GM04503 (cell line): ENCODE measurements around the gene DLG1.

Source experiments
- DNase-seq: peaks from one replicate; pipeline ENCODE4 v3.0.0-alpha.2; 2012; ENCODE audit warnings: low read depth

The DLG1 gene

GRCh38 chr3:197171481-197172067 lies 126.8 kb downstream of the DLG1 start:
- DNase-seq = no peak

DNA sequence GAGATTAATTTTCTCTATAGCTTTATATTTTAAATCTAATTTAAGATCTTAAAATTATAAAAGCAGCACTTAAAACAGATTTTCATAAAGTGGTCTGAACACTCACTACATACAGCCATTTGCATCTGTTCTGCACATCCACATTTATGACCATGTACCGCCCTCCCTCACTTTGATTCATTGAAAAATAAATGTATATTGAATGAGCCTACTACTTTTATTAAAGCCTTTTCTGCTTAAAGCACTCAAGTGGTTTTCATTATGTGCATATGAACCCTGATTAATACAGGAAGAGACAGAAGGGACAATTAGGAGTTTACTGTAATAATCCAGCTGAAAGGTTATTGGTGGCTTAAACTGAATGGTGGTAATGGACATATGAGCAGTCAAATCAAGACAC lies 129.4 kb downstream of the DLG1 start:
- no peak for DNase-seq

GRCh38 chr3:197168606-197169005 lies 129.8 kb downstream of the DLG1 start:
- DNase-seq = peak; percentile 55

DNA sequence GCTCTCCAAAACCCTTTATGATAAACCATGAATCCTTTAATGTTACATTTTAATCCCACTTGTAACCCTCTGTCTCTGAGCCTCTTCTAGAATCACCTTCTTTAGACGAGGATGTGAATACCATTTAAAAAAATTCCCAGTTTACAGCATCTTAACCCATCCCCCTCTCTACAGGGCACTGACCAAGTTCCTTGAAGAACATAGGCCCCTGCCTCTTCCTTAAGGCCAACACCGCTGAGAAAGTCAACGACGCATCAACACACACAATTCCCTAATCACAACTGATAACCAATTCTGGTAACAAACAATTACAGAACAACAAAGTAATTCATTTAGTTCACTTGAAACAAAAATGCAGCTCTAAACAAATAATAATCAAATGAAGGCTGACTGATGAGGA lies 130.3 kb downstream of the DLG1 start:
- DNase-seq = no peak

GRCh38 chr3:197167549-197167948 lies 130.9 kb downstream of the DLG1 start:
- no peak for DNase-seq

- no peak for DNase-seq
These were observed 132.5 kb downstream of the DLG1 start for GRCh38 chr3:197165890-197166289.

- DNase-seq = no peak
These were observed 143.4 kb downstream of the DLG1 start for GRCh38 chr3:197155046-197155445.

GRCh38 chr3:197151580-197151979 lies 146.8 kb downstream of the DLG1 start:
- DNase-seq = peak; percentile 14

- DNase-seq = no peak
These were observed 148.9 kb downstream of the DLG1 start for GRCh38 chr3:197149528-197149927.

GRCh38 chr3:197144188-197144587 lies 154.2 kb downstream of the DLG1 start:
- DNase-seq = no peak

GRCh38 chr3:197139586-197139985 lies 158.8 kb downstream of the DLG1 start:
- DNase-seq = no peak

DNA sequence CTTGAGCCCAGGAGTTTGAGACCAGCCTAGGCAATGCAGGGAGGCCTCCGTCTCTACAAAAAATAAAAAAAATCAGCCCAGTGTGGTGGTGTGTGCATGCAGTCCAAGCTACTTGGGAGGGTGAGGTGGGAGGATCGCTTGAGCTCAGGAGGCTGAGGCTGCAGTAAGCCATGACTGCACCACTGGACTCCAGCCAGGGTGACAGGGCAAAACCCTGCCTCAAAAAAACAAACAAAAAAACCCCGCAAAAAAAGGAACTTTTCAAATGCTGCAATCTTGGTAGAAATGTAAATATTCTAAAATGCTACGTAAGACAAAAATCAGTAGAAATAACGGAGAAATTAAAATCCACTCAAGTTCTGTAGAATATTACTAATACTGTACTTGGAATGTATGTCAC lies 160.7 kb downstream of the DLG1 start:
- DNase-seq = no peak

- DNase-seq = no peak
These were observed 161.7 kb downstream of the DLG1 start for GRCh38 chr3:197136744-197137143.

DNA sequence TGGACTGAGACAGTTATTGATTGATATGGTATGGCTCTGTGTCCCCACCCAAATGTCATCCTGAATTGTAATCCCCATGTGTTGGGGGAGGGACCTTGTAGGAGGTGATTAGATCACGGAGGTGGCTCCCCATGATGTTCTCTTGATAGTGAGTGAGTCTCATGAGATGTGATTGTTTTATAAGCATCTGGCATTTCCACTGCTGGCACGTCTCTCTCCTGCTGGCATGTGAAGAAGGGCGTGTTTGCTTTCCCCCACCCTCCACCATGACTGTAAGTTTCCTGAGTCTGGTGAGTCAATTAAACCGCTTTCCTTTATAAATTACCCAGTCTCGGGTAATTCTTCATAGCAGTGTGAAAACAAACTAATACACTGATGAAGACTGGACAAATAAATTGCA lies 163.2 kb downstream of the DLG1 start:
- DNase-seq = no peak

GRCh38 chr3:197132916-197133530 lies 165.4 kb downstream of the DLG1 start:
- no peak for DNase-seq

DNA sequence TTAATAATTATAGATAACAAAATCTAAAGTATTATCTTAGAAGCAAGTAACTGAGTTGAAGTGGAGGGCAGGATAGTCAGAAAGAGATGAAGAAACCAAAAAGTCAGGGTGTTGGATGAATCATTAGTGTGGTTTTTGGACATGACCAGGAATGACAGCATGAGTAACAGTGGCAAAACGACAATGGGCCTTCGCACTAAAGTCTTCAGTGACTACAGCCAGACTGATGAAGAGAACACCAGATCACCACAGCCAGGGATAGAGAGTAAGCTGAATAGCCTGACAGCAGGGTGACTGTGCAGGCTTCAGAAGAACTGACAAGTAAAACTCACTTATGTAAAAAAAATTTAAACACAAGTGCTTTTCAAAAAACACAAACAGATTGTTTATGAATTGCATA lies 172.8 kb downstream of the DLG1 start:
- DNase-seq = peak; percentile 34

GRCh38 chr3:197124713-197125112 lies 173.7 kb downstream of the DLG1 start:
- no peak for DNase-seq

DNA sequence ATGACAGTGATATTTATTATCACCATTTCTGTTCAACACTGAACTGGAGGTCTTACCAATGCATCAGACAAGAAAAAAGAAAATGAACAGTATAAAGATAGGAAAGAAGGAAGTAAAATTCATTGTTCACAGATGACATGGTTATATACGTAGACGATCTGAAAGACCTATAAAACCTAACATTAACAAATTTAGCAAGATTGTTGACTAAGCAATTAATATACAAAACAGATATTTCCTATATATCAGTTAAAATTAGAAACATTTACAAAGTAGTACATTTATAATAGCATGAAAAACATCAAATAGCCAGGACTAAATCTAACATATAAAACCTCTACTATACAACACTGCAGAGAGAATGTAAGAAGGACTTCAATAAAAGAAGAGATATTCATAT lies 176.0 kb downstream of the DLG1 start:
- no peak for DNase-seq

DNA sequence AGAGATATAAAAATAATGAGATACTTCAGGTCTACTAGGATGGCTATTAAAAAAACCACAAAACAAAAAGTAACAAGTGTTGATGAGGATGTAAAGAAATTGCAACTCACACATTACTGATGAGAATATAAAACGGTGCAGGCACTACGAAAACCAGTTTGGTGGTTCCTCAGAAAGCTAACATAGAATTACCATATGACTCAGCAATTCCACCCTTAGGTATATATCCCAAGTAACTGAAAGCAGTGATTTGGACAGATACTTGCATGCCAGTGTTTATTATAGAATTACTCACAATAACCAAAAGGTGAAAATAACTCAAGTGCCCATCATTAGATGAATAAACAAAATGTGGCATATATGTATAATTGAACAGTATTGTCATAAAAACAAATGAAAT lies 181.3 kb downstream of the DLG1 start:
- no peak for DNase-seq

- no peak for DNase-seq
These were observed 184.4 kb downstream of the DLG1 start for GRCh38 chr3:197114007-197114406.

GRCh38 chr3:197111685-197112084 lies 186.7 kb downstream of the DLG1 start:
- no peak for DNase-seq

DNA sequence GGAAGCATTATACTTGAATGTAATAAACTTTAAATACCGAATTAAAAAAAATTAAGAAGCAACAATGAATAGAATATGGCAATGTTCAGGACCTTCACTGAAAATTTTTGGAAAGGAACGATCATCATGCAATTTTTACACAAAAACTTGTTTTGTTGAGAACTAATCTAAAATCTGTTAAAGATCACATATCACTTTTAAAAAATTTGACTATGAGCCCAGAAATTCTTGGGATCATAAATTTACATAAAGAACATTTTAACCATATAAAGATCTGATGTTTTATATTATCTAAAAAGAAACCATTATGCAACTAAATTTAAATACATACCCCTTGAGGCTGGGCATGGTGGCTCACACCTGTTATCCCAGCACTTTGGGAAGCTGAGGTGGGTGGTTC lies 192.6 kb downstream of the DLG1 start:
- DNase-seq = no peak

GRCh38 chr3:197104738-197105137 lies 193.7 kb downstream of the DLG1 start:
- DNase-seq = no peak

DNA sequence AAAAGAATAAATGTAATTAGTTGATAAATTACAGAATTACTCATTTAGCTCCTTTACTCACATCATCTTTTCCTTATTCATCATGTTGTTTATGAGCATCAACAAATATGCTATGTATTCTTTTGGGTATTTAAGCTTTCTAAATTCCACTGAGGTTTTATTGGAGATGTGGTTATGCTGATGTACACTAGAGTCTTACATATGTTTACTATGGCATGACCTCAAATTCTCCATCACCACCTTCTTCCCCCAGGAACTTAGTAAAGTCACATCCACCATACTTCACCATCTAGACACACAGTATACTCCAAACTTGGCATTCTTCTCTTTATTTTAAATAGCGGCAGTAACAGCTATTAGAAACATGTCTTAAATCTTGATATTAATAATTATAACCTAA lies 194.6 kb downstream of the DLG1 start:
- DNase-seq = no peak
